Upper lobe of right lung (tissue), 1 donor: ENCODE data around the gene CRACDL. TPM values are rescaled to one million over a fixed set of nuclear protein-coding genes. Genes with fewer than 3 reads are reported as not detected.

Source experiments
- ATAC-seq: fragments of 200-7000 bp; cut with Tn5 transposase; one replicate; pipeline ENCODE4 v1.9.1; 2020; ENCODE audit warnings: mild to moderate bottlenecking, moderate library complexity
- DNase-seq: peaks from one replicate; pipeline ENCODE4 v3.0.0-alpha.2; 2020
- H3K27ac ChIP-seq: fragments of 200-600 bp; one replicate; pipeline ENCODE4 v1.8.0; 2022
- H3K27me3 ChIP-seq: fragments of 200-600 bp; one replicate; pipeline ENCODE4 v1.8.0; 2022; ENCODE audit warnings: mild to moderate bottlenecking
- H3K36me3 ChIP-seq: fragments of 200-600 bp; one replicate; pipeline ENCODE4 v1.8.0; 2022
- H3K4me1 ChIP-seq: fragments of 200-600 bp; one replicate; pipeline ENCODE4 v1.8.0; 2022
- H3K4me3 ChIP-seq: fragments of 200-600 bp; one replicate; pipeline ENCODE4 v1.8.0; 2022; ENCODE audit warnings: mild to moderate bottlenecking
- H3K9me3 ChIP-seq: fragments of 200-600 bp; one replicate; pipeline ENCODE4 v1.8.0; 2022
- CTCF ChIP-seq: fragments of 200-600 bp; IDR thresholded peaks from one replicate; pipeline ENCODE4 v1.8.0; 2022; ENCODE audit warnings: antibody characterized with exemption
- intact Hi-C: fragments of 100-400 bp; cut with DNase I; formaldehyde crosslinking; loops from one replicate; pipeline ENCODE4 v1.11.0; 2022
- total RNA-seq: library from RNA; stranded (reverse); fragmentation: NEBNext Ultra II Directional; extraction: Animal tissue kit (Norgen Biotek cat#: 25700); gene quantifications from one replicate; pipeline ENCODE4 v1.2.1, GENCODE V29; 2021
- donor health status: DM: no; HTN: yes; CAD: no; lungs with severe emphysema.

The CRACDL gene
- total RNA-seq, 1 donor from 2014 or later, result 33.3 TPM

GRCh38 chr2:98769784-98770183 lies 166.2 kb downstream of the CRACDL start:
- DNase-seq (no peak), ATAC-seq (no peak)
- intact Hi-C loops, result no loop called here
- Histone ChIP-seq H3K27ac (peak overlapping the region; percentile 20), H3K4me3 (no peak overlapping the region), H3K4me1 (peaks cover 36% of the 10 kb centered on the region), H3K9me3 (no peaks in the 10 kb centered on the region), H3K36me3 (no peaks in the 10 kb centered on the region), H3K27me3 (no peaks in the 10 kb centered on the region)
- TF ChIP-seq CTCF, result no peak

DNA sequence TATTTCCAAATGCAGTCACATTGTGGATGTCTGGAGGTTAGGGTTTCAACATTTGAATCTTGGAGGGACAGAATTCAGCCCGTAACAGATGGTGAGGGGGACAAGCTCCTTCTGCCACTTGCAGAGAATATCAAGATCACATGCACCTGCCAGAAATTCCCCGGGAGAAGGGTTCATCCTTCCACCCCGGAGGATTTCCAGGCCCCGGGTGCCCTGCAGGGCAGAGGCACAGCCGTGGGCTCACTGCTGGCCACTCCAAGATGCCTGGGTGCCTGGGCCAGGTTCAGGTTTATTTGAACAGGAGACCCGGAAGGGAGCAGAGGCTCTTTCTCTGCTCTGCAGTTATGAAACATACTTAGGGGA lies 166.9 kb downstream of the CRACDL start:
- Histone ChIP-seq H3K9me3 (no peaks in the 10 kb centered on the region), H3K4me1 (peaks cover 37% of the 10 kb centered on the region), H3K4me3 (no peak overlapping the region), H3K27me3 (no peaks in the 10 kb centered on the region), H3K27ac (peak overlapping the region; percentile 18), H3K36me3 (no peaks in the 10 kb centered on the region)
- no peak for ATAC-seq
- no peak for TF ChIP-seq CTCF
- DNase-seq, result no peak
- intact Hi-C loops, result no loop called here

- H3K36me3 ChIP-seq, result no peaks in the 10 kb centered on the region
- intact Hi-C loops, result no loop called here
- peaks cover 40% of the 10 kb centered on the region for H3K4me1 ChIP-seq
- no peaks in the 10 kb centered on the region for H3K27me3 ChIP-seq
- H3K9me3 ChIP-seq, result no peaks in the 10 kb centered on the region
- DNase-seq (no peak), ATAC-seq (peak; percentile 21)
- no peak overlapping the region for H3K4me3 ChIP-seq
- no peak for TF ChIP-seq CTCF
- peak overlapping the region; percentile 18 for H3K27ac ChIP-seq
Observed at GRCh38 chr2:98768384-98769113, 167.5 kb downstream of the CRACDL start.

GRCh38 chr2:98764499-98764898 lies 171.5 kb downstream of the CRACDL start:
- no peak for TF ChIP-seq CTCF
- H3K36me3 ChIP-seq, result no peaks in the 10 kb centered on the region
- no peak overlapping the region for H3K27ac ChIP-seq
- H3K27me3 ChIP-seq, result no peaks in the 10 kb centered on the region
- peak; percentile 39 for ATAC-seq
- no peak overlapping the region for H3K4me3 ChIP-seq
- no peaks in the 10 kb centered on the region for H3K9me3 ChIP-seq
- intact Hi-C loops, result no loop called here
- DNase-seq, result no peak
- H3K4me1 ChIP-seq, result peaks cover 24% of the 10 kb centered on the region

GRCh38 chr2:98763209-98763951 lies 172.6 kb downstream of the CRACDL start:
- TF ChIP-seq CTCF, result no peak
- Histone ChIP-seq H3K9me3 (no peaks in the 10 kb centered on the region), H3K27ac (no peak overlapping the region), H3K4me3 (no peak overlapping the region), H3K4me1 (peaks cover 20% of the 10 kb centered on the region), H3K36me3 (no peaks in the 10 kb centered on the region), H3K27me3 (no peaks in the 10 kb centered on the region)
- intact Hi-C loops, result no loop called here
- no peak for ATAC-seq
- DNase-seq, result no peak
